GM12878 (cell line): ENCODE measurements around the gene ZNF491. TPM values are rescaled to one million over a fixed set of nuclear protein-coding genes. Genes with fewer than 3 reads are reported as not detected.

ENCODE experiments used
- ASH2L ChIP-seq: fragments of 300-600, 200-600 bp; sonication (generic); IDR thresholded peaks from 2 replicates; pipeline ENCODE4 v1.6.1; 2017; ENCODE audit warnings: low read depth, mild to moderate bottlenecking, borderline replicate concordance
- ATF7 ChIP-seq: fragments of 450-650 bp; IDR thresholded peaks from 2 replicates; pipeline ENCODE4 v1.6.1; 2016; ENCODE audit warnings: low read depth, mild to moderate bottlenecking
- BMI1 ChIP-seq: fragments of 450-650 bp; IDR thresholded peaks from 2 replicates; pipeline ENCODE4 v1.6.1; 2016; ENCODE audit warnings: mild to moderate bottlenecking, moderate library complexity, borderline replicate concordance
- CBFB ChIP-seq: IDR thresholded peaks from 2 replicates; pipeline ENCODE4 v1.6.1; 2016; ENCODE audit warnings: antibody characterized with exemption, low read depth
- CBX3 ChIP-seq: fragments of 200-600 bp; sonication (generic); IDR thresholded peaks from 2 replicates; pipeline ENCODE4 v1.6.1; 2016; ENCODE audit warnings: low read depth, borderline replicate concordance
- CEBPZ ChIP-seq: fragments of 150-350 bp; IDR thresholded peaks from 2 replicates; pipeline ENCODE4 v1.6.1; 2016; ENCODE audit warnings: low read depth, low read length
- CHD4 ChIP-seq: fragments of 200-600 bp; sonication (generic); IDR thresholded peaks from 2 replicates; pipeline ENCODE4 v1.6.1; 2016; ENCODE audit warnings: mild to moderate bottlenecking
- E2F8 ChIP-seq: fragments of 450-650 bp; IDR thresholded peaks from 2 replicates; pipeline ENCODE4 v1.6.1; 2018; ENCODE audit warnings: mild to moderate bottlenecking, low read depth, moderate library complexity; ENCODE audit not compliant: partially characterized antibody
- EED ChIP-seq: sonication (generic); IDR thresholded peaks from 2 replicates; pipeline ENCODE4 v1.6.1; 2016; ENCODE audit warnings: antibody characterized with exemption, low read depth
- EGR1 ChIP-seq, 2 experiments: IDR thresholded peaks; 1 replicate in 1 of 2; 2 replicates in 1 of 2; pipeline ENCODE4 v1.6.1; 2011 to 2012; ENCODE audit warnings: low read depth in 2 of 2, low read length in 2 of 2, borderline replicate concordance in 1 of 2, mild to moderate bottlenecking in 1 of 2, moderate library complexity in 1 of 2
- EP300 ChIP-seq, 2 experiments: fragments of 150-350 bp in 1 of 2; IDR thresholded peaks; 2 replicates each; pipeline ENCODE4 v1.6.1; 2011 to 2012; ENCODE audit warnings: low read depth in 2 of 2, low read length in 2 of 2, borderline replicate concordance in 1 of 2, improper control_type of control experiment in 1 of 2, inconsistent platforms in 1 of 2; ENCODE audit not compliant: control insufficient read depth in 1 of 2
- EZH2 ChIP-seq: IDR thresholded peaks from 2 replicates; pipeline ENCODE4 v1.6.1; 2012; ENCODE audit warnings: low read depth, mild to moderate bottlenecking, control low read depth, inconsistent platforms, low read length, borderline replicate concordance; ENCODE audit not compliant: control insufficient read depth
- GATAD2B ChIP-seq: fragments of 450-650 bp; conservative IDR thresholded peaks from 2 replicates; pipeline ENCODE4 v1.6.1; 2017; ENCODE audit warnings: low read depth, mild to moderate bottlenecking, moderate library complexity
- HDAC6 ChIP-seq: fragments of 200-600 bp; sonication (generic); IDR thresholded peaks from one replicate; pipeline ENCODE4 v1.8.0; 2017; ENCODE audit warnings: antibody characterized with exemption; ENCODE audit not compliant: unreplicated experiment
- NFYB ChIP-seq: IDR thresholded peaks from 2 replicates; pipeline ENCODE4 v1.6.1; 2011; ENCODE audit warnings: low read depth, mild to moderate bottlenecking, low read length, improper control_type of control experiment, moderate library complexity; ENCODE audit not compliant: insufficient read depth
- RAD51 ChIP-seq: fragments of 450-650 bp; IDR thresholded peaks from 2 replicates; pipeline ENCODE4 v1.6.1; 2016; ENCODE audit warnings: moderate library complexity, mild to moderate bottlenecking, inconsistent platforms
- RB1 ChIP-seq: fragments of 450-650 bp; formaldehyde crosslinking; IDR thresholded peaks from 2 replicates; pipeline ENCODE4 v1.6.1; 2017; ENCODE audit warnings: mild to moderate bottlenecking, borderline replicate concordance
- SIX5 ChIP-seq: IDR thresholded peaks from 2 replicates; pipeline ENCODE4 v1.6.1; 2011; ENCODE audit warnings: mild to moderate bottlenecking, low read depth, low read length, moderate library complexity; ENCODE audit not compliant: severe bottlenecking
- SREBF2 ChIP-seq: IDR thresholded peaks from 2 replicates; pipeline ENCODE4 v1.6.1; 2012; ENCODE audit warnings: mild to moderate bottlenecking, low read length
- USF1 ChIP-seq: IDR thresholded peaks from 2 replicates; pipeline ENCODE4 v1.6.1; 2011; ENCODE audit warnings: borderline replicate concordance, low read depth, mild to moderate bottlenecking, moderate library complexity, mixed read lengths, low read length; ENCODE audit not compliant: insufficient read depth; ENCODE audit errors: extremely low read length
- YBX1 ChIP-seq: fragments of 450-650 bp; IDR thresholded peaks from 2 replicates; pipeline ENCODE4 v1.6.1; 2016; ENCODE audit warnings: antibody characterized with exemption
- YY1 ChIP-seq: IDR thresholded peaks from 2 replicates; pipeline ENCODE4 v1.6.1; 2011; ENCODE audit warnings: low read depth, mild to moderate bottlenecking, low read length
- polyA plus RNA-seq, 11 experiments: library from polyadenylated mRNA; depleted of rRNA in 4 of 11; unstranded in 6 of 11; stranded (reverse) in 5 of 11; fragments of >200 nt; fragmentation: Nextera tagmentation in 4 of 11; fragmentation: Illumina TruSeq in 1 of 11; extraction: Ambion mirVana in 4 of 11; extraction: Trizol in 1 of 11; gene quantifications; 1 replicate in 1 of 11; 2 replicates in 10 of 11; pipeline versions ENCODE4 v1.2.1 to v1.2.3, GENCODE V29; 2011 to 2016; ENCODE audit warnings: inconsistent platforms in 2 of 11, missing spikeins in 2 of 11, low read depth in 1 of 11
- total RNA-seq, 4 experiments: library from RNA; depleted of rRNA in 3 of 4; stranded (reverse); fragments of >200 nt in 3 of 4; fragmentation: Illumina TruSeq in 1 of 4; extraction: Trizol in 1 of 4; gene quantifications; 2 replicates each; pipeline versions ENCODE4 v1.2.1 to v1.2.3, GENCODE V29; 2013 to 2021

The ZNF491 gene
- total and polyA plus RNA-seq, 10 of the 15 experiments (the other 5 are each of a cell fraction or from before 2014, with no cell fraction given) = 0.18 to 1.4 (median 0.37) TPM

- TF ChIP-seq CBFB = peak; percentile 25; the same call in 1 of the 2 replicates
- no peak for TF ChIP-seq EZH2
- TF ChIP-seq EP300 (IDR thresholded peaks at IDR 0.05; ENCODE audit: borderline replicate concordance in 1 of 2, control insufficient read depth in 1 of 2, low read depth in 2 of 2, low read length in 2 of 2) = 0 out of 4 replicates have a peak, but pooled peaks of 1 of the 2 experiments have one; percentile 16
- no peak for TF ChIP-seq YBX1
- TF ChIP-seq E2F8 = no peak
- TF ChIP-seq USF1 = no peak
- no peak for TF ChIP-seq CBX3
- no peak for TF ChIP-seq CEBPZ
- no peak for TF ChIP-seq SREBF2
- no peak for TF ChIP-seq EED
- no peak for TF ChIP-seq CHD4
- TF ChIP-seq EGR1 (IDR thresholded peaks at IDR 0.05; ENCODE audit: borderline replicate concordance in 1 of 2, low read depth in 2 of 2, low read length in 2 of 2) = no peak
- no peak for TF ChIP-seq SIX5
- no peak for TF ChIP-seq HDAC6
- no peak for TF ChIP-seq ATF7
- TF ChIP-seq NFYB = peak; percentile 98
- TF ChIP-seq RB1 = peak; percentile 50; the same call in 1 of the 2 replicates
- TF ChIP-seq RAD51 = no peak
- peak; percentile 44 for TF ChIP-seq GATAD2B
- TF ChIP-seq YY1 = peak; percentile 29; the same call in 1 of the 2 replicates
- no peak for TF ChIP-seq ASH2L
- TF ChIP-seq BMI1 = no peak
These were observed 31.4 kb upstream of the ZNF491 start, which contains the start of gene ZNF441 (continued) for GRCh38 chr19:11766597-11767591.
